GM23248 (cell line): ENCODE results near the gene CDV3.

Experiments
- EZH2 ChIP-seq: fragments of 200-600 bp; sonication (generic); IDR thresholded peaks from 2 replicates; pipeline ENCODE4 v1.6.1; 2018; ENCODE audit warnings: antibody characterized with exemption, mild to moderate bottlenecking; ENCODE audit not compliant: insufficient read depth, poor library complexity, severe bottlenecking
- EZH2phosphoT487 ChIP-seq: fragments of 200-600 bp; sonication (generic); IDR thresholded peaks from 2 replicates; pipeline ENCODE4 v1.6.1; 2018; ENCODE audit warnings: antibody characterized with exemption, moderate library complexity, mild to moderate bottlenecking, low read depth; ENCODE audit not compliant: insufficient read depth

DNA sequence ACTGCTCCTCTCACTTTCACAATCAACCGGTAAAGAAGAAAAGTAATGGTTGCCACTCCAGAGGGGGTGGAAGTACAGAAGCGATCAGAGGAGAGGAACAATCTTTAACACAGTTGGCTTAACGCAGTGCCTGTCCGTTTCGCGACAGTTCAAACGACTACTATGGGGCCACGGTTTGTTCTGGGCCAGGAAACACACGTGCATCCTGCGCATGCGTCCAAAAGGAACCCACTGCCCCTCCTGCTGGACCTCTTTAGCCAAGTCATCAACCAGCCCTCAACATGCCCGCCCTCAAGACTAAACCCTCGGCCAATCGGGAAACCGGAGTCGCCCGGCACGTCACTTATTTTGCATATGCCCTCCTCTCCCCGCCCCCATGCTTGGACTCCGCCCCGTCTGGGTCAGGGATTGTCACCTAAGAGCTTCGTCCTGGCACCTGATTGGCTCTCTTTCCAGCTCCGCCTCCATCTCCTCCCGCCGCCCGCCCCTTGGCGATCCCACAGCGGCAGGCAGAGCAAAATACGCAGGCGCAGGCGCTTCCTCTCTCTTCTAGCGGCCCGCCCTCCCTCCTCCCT lies 345 bp upstream of the CDV3 start:
- TF ChIP-seq EZH2phosphoT487 (no peak), EZH2 (no peak)
